Muscle of leg (tissue), 11 donors: ENCODE data around the gene CYTIP. TPM values are rescaled to one million over a fixed set of nuclear protein-coding genes. Genes with fewer than 3 reads are reported as not detected.
"Not testable (repeated sequence)": the region's sequence is repeated elsewhere in the genome, so short reads cannot be mapped to it uniquely, and the experiment has no call there.

ENCODE experiments used
- DNase-seq: peaks from one replicate; pipeline ENCODE4 v3.0.0; 2013
- H3K27ac ChIP-seq: one replicate; pipeline ENCODE4 v1.5.1; 2013; ENCODE audit warnings: mild to moderate bottlenecking, low read length, control low read depth
- H3K27me3 ChIP-seq: one replicate; pipeline ENCODE4 v1.6.1; 2013; ENCODE audit warnings: low read length; ENCODE audit not compliant: control insufficient read depth, insufficient read depth
- H3K36me3 ChIP-seq: one replicate; pipeline ENCODE4 v1.6.1; 2013; ENCODE audit warnings: low read length; ENCODE audit not compliant: control insufficient read depth, insufficient read depth
- H3K4me1 ChIP-seq: one replicate; pipeline ENCODE4 v1.6.1; 2013; ENCODE audit warnings: low read length; ENCODE audit not compliant: control insufficient read depth, insufficient read depth
- H3K4me3 ChIP-seq: one replicate; pipeline ENCODE4 v1.5.1; 2013; ENCODE audit warnings: low read length, control low read depth
- H3K9me3 ChIP-seq: replicated peaks from 2 replicates; pipeline ENCODE4 v1.6.1; 2013; ENCODE audit warnings: low read depth, low read length; ENCODE audit not compliant: control insufficient read depth
- WGBS: methylation state at CpG from one replicate; pipeline ENCODE4 v1.1.5; 2013; ENCODE audit warnings: missing lambda C conversion rate; ENCODE audit not compliant: insufficient coverage; 5-methylcytosine and 5-hydroxymethylcytosine counted together
- polyA plus RNA-seq, 8 donors: library from polyadenylated mRNA; unstranded; fragments of 120-200 nt; gene quantifications; one replicate each; pipeline versions ENCODE4 v1.2.1 to v1.2.3, GENCODE V29; 2013; ENCODE audit warnings: inconsistent platforms in 1 of 8, low replicate concordance in 1 of 8; ENCODE audit not compliant: insufficient read length in 8 of 8, insufficient read depth in 1 of 8
- total RNA-seq: library from RNA; stranded (reverse); fragments of 120-200 nt; gene quantifications from one replicate; pipeline ENCODE4 v1.2.4, GENCODE V29; 2013

The CYTIP gene
- total and polyA plus RNA-seq, 9 donors = 0.43 to 3.5 (median 0.87) TPM

DNA sequence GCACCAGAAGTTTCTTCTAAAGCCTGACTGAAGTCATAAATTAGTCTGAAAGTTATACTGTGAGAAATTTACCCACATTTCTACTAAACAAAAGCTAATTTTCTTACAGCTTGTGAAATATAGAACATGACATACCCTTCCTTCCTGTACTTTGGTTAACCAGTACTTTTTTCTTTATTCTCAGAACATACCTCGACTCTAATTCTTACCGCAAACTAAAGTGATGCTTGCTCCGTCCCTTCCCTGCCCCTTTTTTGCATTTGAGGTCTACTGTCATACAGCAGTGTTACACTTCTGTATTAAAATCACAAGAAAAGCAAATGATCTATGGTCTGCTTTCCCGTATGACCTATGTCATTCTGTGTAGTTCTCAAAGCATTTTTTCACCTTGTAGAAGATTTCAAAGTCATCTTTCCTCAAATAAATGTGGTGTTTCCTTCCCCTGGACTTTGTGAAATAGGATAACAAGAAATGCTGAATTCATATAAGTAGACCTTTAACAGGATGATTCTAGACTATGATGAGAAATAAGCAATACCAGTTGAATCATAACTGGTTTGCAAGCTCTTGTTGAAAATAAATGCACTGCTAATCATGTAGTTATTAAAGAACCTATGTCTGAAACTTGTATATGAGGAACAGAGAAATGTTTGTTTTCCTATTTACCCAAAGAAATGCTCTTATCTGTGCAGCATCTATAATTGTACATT is 30.4 kb downstream of the CYTIP start:
- no peak overlapping the region for H3K27ac ChIP-seq
- DNase-seq = no peak
- no peaks in the 10 kb centered on the region for H3K9me3 ChIP-seq
- no peaks in the 10 kb centered on the region for H3K27me3 ChIP-seq
- no peak overlapping the region for H3K4me3 ChIP-seq
- WGBS = 78% methylated on average over 3 of the region's 4 CpGs
- H3K4me1 ChIP-seq = peaks cover 4% of the 10 kb centered on the region
- no peaks in the 10 kb centered on the region for H3K36me3 ChIP-seq

DNA sequence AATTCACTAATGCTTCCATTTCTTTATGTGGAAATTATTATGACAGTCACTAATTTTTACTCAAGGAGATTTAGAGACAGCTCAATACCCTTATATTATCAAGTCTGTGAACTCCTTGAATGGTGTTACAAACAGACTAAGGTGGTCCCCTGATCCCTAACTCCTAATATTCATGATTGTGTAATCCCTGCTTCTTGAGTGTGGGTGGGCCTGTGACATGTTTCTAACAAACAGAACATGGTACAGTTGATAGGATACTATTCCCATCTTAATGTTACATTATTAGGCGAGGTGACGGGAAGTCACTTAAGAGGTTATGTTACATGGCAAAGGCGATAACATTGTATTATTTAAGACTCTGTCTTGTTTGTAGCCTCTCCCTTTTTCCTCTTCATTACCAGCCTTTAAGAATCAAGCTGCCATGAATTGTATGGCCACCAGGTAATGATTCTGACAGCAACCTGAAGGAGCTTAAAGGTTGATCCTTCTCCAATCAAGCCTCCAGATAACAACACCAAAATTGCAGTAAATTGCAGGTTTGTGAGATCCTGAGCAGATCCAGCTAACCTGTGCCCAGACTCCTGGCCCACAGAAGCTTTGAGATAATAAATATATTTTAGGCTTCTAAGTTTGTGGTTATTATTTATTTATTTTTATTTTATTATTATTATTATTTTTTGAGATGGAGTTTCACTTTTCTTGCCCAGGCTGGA is 32.1 kb downstream of the CYTIP start:
- Histone ChIP-seq H3K4me3 (no peak overlapping the region), H3K27ac (no peak overlapping the region), H3K27me3 (no peaks in the 10 kb centered on the region), H3K36me3 (no peaks in the 10 kb centered on the region), H3K9me3 (no peaks in the 10 kb centered on the region), H3K4me1 (peaks cover 4% of the 10 kb centered on the region)
- DNase-seq = no peak
- WGBS = no CpG with 5 or more reads among the region's 3 CpGs

DNA sequence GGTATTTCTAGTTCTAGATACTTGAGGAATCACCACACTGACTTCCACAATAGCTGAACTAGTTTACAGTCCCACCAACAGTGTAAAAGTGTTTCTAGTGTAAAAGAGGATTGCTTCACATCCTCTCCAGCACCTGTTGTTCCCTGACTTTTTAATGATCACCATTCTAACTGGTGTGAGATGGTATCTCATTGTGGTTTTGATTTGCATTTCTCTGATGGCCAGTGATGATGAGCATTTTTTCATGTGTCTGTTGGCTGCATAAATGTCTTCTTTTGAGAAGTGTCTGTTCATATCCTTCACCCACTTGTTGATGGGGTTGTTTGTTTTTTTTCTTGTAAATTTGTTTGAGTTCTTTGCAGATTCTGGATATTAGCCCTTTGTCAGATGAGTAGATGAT is 38.5 kb downstream of the CYTIP start:
- H3K9me3 ChIP-seq, H3K36me3 ChIP-seq, DNase-seq, H3K27ac ChIP-seq, H3K4me3 ChIP-seq, H3K4me1 ChIP-seq, H3K27me3 ChIP-seq: not testable (repeated sequence)

DNA sequence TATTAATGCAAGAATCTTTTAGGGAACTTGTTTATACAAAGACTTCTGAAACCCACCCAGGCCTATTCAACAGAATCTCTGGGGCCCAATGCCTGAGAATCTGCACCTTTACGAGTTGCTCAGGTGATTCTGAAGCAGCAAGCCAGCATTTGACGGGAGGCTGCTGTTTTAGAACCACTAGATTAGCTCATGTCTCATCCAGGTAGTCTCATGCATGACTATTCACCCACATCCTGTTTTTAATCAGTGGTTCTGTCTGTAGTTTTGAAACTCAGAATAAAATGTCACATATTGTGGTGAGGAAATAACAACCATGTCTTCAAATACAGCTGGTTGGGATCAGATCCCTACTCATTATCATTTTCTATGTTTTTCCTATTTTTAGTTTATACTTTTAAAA is 39.5 kb downstream of the CYTIP start:
- Histone ChIP-seq H3K4me1 (no peaks in the 10 kb centered on the region), H3K4me3 (no peak overlapping the region), H3K27me3 (no peaks in the 10 kb centered on the region), H3K27ac (no peak overlapping the region), H3K9me3 (no peaks in the 10 kb centered on the region), H3K36me3 (no peaks in the 10 kb centered on the region)
- 83% methylated on average over 1 of the region's 2 CpGs for WGBS
- no peak for DNase-seq

DNA sequence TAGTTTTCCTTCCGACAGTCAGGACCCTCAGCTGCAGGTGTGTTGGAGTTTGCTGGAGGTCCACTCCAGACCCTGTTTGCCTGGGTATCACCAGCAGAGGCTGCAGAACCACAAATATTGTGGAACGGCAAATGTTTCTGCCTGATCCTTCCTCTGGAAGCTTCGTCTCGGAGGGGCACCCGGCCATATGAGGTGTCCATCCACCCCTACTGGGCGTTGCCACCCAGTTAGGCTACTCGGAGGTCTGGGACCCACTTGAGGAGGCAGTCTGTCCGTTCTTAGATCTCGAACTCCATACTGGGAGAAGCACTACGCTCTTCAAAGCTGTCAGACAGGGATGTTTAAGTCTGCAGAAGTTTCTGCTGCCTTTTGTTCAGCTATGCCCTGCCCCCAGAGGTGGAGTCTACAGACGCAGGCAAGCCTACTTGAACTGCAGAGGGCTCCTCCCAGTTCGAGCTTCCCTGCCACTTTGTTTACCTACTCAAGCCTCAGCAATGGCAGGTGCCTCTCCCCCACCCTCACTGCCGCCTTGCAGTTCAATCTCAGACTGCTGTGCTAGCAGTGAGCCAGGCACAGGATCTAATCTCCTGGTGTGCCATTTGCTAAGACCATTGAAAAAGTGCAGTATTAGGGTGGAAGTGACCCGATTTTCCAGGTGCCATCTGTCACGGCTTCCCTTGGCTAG is 40.9 kb downstream of the CYTIP start:
- H3K4me3 ChIP-seq, DNase-seq, H3K27me3 ChIP-seq, H3K27ac ChIP-seq, H3K36me3 ChIP-seq, H3K9me3 ChIP-seq, H3K4me1 ChIP-seq: not testable (repeated sequence)
- 74% methylated on average over 14 of the region's 15 CpGs for WGBS

DNA sequence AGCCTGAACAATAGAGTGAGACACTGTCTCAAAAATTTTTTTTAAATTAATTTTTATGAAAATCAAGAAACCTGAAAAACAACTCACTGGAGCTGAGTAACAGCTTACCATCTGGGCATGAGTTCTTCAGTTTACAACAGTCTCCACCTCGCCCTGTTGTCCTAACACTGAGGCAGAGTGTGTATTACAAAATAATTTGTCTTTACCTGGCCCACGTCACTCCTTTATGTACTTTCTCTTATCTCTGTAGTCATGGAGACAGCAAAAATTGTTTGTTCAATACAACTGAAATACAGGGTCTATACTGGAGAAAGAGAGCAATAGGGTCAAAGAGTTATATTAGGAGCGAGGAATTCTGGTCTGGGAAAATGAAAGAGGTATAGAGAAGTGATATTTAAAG is 48.1 kb downstream of the CYTIP start:
- DNase-seq = no peak
- 100% methylated on average over 1 of the region's 3 CpGs for WGBS
- no peaks in the 10 kb centered on the region for H3K36me3 ChIP-seq
- H3K4me3 ChIP-seq = no peak overlapping the region
- no peaks in the 10 kb centered on the region for H3K9me3 ChIP-seq
- H3K27me3 ChIP-seq = no peaks in the 10 kb centered on the region
- H3K4me1 ChIP-seq = no peaks in the 10 kb centered on the region
- H3K27ac ChIP-seq = no peak overlapping the region

DNA sequence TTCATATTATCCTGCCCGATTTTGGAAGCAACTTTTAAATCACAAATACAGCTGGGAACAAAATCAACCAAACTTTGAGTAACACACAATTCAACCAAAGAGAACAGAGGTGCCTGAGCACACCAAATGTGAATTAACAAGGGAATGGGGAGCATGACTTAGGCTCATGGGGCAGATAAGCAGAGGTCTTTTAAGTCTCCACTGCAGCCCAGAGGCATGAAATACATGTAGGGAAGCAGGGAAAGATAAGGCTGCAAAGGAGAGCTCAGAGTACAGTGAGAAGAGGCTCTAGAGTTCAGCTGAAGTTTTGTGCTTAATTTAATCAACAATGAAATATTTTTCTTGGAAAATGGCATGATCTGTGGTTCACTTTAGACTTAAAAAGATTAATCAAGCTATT is 49.0 kb downstream of the CYTIP start:
- Histone ChIP-seq H3K4me3 (no peak overlapping the region), H3K9me3 (no peaks in the 10 kb centered on the region), H3K4me1 (no peaks in the 10 kb centered on the region), H3K27ac (no peak overlapping the region), H3K36me3 (no peaks in the 10 kb centered on the region), H3K27me3 (no peaks in the 10 kb centered on the region)
- WGBS = no CpG with 5 or more reads among the region's 1 CpG
- no peak for DNase-seq

DNA sequence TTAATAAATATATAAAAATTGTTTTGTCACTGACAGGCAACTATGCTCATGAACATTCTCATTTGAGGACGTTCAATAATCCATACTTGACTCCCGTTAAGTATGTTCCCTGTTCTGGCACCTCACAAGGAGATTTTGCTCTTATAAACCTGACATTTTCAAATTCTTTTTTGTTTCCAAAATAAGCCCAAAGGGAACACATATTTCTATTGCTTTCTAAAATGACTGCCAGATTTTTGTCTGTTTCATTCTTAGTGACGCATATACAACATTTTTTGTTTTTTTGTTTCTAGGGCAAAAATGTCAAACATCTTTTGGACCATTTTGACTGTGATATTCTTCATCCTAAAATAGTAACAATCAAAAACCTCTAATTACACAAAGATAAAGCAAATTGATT is 50.5 kb downstream of the CYTIP start:
- no peaks in the 10 kb centered on the region for H3K27me3 ChIP-seq
- H3K4me3 ChIP-seq = no peak overlapping the region
- H3K36me3 ChIP-seq = no peaks in the 10 kb centered on the region
- no peaks in the 10 kb centered on the region for H3K9me3 ChIP-seq
- H3K4me1 ChIP-seq = no peaks in the 10 kb centered on the region
- no peak overlapping the region for H3K27ac ChIP-seq
- WGBS = 20% methylated on average over 1 of the region's 3 CpGs
- peak; percentile 72 for DNase-seq

DNA sequence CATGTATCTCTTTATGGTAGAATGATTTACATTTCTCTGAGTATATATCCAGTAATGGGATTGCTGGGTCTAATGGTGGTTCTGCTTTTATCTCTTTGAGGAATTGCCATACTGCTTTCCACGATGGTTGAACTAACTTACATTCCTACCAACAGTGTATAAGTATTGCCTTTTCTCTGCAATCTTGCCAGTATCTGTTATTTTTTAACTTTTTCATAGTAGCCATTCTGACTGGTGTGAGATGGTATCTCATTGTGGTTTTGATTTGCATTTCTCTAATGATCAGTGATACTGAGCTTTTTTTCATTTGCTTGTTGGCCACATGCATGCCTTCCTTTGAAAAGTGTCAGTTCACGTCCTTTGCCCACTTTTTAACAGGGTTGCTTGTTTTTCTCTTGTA is 55.1 kb downstream of the CYTIP start:
- H3K4me1 ChIP-seq = no peaks in the 10 kb centered on the region
- no peak overlapping the region for H3K27ac ChIP-seq
- no peaks in the 10 kb centered on the region for H3K36me3 ChIP-seq
- WGBS = 100% methylated on average over 1 of the region's 2 CpGs
- DNase-seq = no peak
- H3K4me3 ChIP-seq = no peak overlapping the region
- no peaks in the 10 kb centered on the region for H3K9me3 ChIP-seq
- H3K27me3 ChIP-seq = no peaks in the 10 kb centered on the region

DNA sequence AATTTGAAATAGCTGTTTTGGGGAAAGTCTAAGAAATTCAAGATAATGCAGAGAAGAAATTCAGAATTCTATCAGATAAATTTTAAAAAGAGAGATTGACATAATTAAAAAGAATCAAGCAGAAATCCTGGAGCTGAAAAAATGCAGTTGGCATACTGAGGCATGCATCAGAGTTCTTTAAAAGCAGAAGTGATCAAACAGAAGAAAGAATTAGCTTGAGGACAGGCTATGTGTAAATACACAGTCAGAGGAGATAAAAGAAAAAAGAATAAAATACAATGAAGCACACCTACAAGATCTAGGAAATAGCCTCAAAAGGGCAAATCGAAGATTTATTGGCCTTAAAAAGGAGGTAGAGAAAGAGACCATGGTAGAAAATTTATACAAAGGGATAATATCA is 57.1 kb downstream of the CYTIP start:
- no peaks in the 10 kb centered on the region for H3K4me1 ChIP-seq
- no peak for DNase-seq
- WGBS = no CpG with 5 or more reads among the region's 1 CpG
- H3K27ac ChIP-seq = no peak overlapping the region
- H3K36me3 ChIP-seq = no peaks in the 10 kb centered on the region
- H3K4me3 ChIP-seq = no peak overlapping the region
- H3K27me3 ChIP-seq = no peaks in the 10 kb centered on the region
- H3K9me3 ChIP-seq = no peaks in the 10 kb centered on the region
